GM19193 (cell line): ENCODE data around the gene PPT2.

Source experiments
- POLR2A ChIP-seq: IDR thresholded peaks from 4 replicates; pipeline ENCODE4 v1.6.1; 2011; ENCODE audit not compliant: insufficient read depth, insufficient read length; ENCODE audit errors: extremely low read depth

The PPT2 gene, protein sequence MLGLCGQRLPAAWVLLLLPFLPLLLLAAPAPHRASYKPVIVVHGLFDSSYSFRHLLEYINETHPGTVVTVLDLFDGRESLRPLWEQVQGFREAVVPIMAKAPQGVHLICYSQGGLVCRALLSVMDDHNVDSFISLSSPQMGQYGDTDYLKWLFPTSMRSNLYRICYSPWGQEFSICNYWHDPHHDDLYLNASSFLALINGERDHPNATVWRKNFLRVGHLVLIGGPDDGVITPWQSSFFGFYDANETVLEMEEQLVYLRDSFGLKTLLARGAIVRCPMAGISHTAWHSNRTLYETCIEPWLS

DNA sequence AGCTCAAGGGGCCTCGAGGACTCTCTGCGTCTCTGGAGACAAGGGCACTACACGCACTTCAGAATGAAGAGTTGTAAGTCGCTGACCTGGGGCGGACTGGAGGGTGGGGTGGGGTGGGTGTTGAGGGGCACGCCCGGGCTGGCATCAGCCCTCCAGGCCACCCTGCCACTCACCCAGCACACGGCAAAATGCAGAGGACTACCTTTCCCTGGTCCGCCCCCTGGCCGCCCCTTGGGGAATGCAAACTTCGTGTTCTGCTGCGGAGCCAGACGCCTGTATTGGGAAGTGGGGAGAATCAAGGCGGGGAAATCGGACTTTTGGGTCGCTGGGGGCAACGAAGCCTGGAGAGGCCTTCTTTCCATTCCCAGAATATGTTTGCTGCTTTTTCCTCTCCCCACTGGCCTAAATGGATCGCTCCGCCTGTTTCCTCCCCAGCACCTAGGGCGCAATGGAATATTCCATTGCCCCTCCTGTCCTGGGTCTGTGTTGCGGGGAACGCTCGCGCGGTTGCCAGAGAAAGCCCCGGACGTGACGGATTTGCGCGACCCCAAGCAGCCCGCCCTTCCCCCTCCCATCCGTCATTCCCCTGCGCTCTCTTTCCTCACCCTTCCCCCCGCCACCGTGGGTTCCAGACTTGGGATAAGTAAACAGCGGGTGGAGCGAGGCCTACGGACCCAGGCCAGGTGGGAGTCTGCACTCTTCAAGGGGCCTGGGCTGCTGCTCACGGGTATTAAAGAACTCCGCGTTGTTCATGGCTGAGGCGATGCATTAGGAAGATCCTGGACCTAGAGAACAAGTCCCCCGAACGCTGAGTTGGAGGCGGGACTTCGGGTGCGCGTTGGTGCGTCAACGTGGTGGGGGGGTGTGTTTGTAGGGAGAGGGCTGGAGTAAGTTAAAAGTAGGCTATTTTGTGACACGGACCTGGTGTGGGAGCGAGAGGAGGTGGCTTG lies at the start of gene PPT2:
PPT2 (plus strand) TSS at position 578 of the 950 bp plus-strand sequence. CDS start 454 bp downstream, outside the sequence.
- TF ChIP-seq POLR2A, result no peak

DNA sequence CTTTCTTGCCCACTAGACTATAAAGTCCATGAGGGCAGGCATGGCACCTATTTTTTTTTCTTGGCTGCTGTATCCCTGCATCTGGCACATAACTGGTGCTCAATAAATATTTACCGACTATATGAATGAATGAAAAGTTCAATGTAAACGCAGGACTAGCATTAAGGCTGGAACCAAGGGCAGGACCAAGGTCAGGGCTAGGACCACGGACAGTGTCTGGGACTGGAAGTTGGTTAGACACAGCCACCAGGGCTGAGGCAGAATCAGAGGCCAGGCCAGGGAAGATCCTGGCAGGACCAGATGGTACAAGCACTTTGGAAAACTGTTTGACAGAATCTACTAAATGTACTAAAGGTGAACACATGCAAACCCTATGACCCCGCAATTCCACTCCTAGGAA lies 48.5 kb upstream of the PPT2 start:
- no peak for TF ChIP-seq POLR2A

DNA sequence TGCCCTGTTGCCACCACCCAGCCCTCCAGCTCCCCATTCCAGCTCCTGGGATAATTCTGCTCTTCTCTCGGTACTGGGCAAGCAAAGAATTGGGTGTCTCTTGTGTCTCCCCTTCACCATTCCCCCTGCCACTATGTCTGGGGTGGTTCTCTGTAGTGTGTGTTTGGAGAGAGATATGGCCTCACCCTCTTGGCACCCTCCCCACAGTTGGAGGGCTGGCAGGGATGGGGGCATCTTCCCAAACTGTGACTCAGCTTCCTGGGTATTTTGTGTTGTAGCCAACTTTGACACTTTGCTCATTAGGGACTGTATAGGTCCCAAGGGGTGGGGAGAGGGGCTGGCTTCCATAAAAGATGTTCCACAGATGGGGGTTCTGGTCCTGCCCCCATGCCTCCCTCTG lies 46.5 kb upstream of the PPT2 start:
- no peak for TF ChIP-seq POLR2A

DNA sequence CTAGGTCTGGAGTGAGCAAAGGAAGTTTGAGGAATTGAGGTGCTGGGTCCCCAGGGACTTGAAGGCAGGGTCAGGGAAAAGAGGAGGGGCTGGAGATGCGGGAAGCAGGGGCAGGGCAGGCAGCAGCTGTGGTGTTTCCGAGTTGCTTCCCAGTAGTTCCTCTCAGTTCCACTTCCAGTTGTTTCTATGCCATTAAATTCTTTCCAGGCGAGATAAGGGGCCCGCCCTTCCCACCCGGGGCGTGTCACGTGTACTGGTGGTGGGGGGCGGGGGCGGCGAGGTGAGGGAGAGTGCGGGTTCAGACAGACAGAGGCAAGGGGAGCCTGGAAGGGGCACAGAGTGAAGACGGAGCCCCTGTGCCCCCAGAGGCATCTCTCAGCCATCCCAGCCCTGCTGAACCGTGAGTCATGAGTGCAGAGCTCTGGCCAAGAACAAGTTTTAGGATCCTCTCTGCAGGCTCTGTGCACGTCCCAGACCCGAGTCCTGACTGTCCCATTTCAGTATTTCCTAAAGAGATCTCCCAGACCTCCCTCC lies 45.8 kb upstream of the PPT2 start:
- no peak for TF ChIP-seq POLR2A

DNA sequence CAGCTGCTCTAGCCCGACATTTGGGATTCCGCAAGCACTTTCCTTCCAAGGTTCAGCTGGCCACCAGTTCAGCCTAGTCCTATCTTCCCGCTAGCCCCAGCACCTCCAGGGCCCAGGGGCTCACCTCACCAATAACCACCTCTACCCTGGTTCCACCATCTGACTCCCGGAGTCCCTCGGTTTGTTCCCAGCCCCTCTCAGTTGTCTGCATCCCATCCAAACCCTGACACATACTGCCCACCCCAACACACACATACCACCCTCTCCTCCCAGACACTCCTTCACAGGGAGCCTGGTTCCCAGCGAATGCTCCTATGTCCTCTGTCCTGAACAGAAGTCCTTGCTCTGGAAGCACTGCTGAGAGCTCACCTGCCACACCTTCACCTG lies 45.2 kb upstream of the PPT2 start:
- no peak for TF ChIP-seq POLR2A

DNA sequence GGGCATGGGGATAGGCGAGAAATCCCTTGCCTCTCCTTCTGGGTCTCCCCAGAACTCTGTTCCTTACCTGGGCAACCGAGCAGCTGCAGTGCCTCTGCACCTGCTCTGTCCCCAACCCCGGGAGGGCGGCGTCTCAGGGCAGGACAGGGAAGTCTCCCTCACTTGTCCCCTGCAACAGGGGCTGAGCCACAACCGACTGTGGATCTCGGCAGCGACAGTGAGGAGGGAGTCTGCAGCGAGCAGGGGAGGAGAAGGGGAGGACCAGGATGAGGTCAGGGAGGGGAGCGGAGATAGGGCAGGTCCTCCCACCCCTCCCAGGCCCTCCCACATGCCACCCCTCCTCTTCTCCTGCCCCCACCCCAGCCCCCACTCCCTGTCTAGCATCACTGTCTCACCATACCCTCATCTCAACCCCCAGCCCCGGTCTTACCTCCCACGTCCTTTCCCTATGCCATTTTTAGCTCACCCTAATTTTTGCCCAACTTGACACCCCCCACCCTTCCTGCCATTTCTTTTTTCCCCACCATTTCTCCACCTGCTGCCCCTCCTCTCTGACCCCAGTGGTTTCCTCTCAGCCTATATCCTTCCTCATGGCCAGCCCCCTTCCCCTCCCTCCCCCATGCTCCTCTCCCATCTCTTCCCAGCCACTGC lies 44.7 kb upstream of the PPT2 start, which contains the start of gene TNXB:
TNXB (minus strand) TSS at position 225 of the 651 bp plus-strand sequence. CDS start 11,140 bp downstream, outside the sequence.
- no peak for TF ChIP-seq POLR2A

DNA sequence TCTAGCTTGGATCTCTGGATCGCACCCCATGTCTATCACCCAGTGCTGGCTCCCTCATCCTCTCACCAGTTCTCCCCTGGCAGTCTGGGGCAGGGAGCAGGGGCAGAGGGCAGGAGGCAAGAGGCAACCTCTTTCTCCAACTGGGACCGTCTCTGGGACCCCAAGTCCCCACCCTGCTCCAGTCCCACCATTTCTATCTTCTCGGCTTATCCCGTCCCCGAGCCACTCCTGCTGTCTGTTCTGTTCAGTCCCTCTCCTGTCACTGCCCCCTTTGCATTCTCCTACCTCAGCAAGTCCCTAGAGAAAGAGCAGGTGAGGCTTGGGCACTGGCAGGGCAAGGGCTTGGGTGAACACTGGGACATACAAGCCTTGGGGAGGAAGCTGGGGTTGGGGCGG lies 44.2 kb upstream of the PPT2 start:
- no peak for TF ChIP-seq POLR2A

DNA sequence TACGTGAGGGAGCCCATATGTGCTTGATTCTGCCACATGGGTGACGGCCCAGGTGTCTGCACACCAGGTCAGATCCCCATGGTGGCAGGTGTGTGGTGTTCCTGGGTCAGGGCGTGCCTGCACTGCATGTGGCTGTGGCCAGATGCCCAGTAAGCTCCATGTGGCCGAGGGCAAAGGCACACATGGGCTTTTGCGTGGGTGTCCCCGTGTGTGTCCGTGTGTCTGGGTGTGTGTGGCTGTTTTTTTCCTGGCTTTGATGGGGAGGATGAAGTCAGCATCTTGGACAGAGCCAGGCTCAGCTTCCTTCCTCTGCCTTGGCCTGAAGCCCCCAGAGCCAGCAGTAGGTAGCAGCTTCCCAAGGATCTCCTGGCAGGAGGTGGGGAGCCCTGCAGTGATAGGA lies 43.3 kb upstream of the PPT2 start:
- peak; percentile 12 for TF ChIP-seq POLR2A

DNA sequence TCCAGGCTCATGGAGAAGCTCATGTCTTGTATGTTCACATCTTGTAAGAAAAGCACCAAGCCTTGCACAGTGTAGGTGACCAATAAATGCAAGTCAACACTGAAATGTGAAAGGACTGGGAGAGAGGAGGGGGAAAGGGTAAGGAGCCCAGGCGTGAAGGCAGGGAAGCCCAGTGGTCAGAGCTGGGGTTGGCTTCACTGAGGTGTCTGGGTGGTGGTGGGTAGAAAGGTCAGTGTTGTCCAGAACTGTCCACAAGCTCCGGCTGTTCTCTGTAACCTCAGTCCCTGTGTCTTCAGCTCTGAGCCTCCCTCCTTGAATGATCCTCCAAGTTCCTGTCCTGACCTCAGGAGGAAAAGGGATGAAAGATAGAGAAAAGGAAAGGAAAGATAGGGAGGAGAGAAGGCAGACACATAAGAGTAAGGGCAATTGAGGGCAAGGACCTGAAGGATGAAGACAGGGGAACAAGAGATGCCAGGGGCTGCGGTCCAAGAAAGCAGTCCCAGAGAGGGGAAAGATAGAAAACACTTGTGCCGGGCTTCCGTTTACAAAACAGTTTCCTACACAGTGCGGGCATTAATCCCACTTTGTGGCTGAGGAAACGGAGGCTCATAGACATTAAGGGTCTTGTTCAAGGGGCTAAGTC lies 42.4 kb upstream of the PPT2 start:
- no peak for TF ChIP-seq POLR2A

DNA sequence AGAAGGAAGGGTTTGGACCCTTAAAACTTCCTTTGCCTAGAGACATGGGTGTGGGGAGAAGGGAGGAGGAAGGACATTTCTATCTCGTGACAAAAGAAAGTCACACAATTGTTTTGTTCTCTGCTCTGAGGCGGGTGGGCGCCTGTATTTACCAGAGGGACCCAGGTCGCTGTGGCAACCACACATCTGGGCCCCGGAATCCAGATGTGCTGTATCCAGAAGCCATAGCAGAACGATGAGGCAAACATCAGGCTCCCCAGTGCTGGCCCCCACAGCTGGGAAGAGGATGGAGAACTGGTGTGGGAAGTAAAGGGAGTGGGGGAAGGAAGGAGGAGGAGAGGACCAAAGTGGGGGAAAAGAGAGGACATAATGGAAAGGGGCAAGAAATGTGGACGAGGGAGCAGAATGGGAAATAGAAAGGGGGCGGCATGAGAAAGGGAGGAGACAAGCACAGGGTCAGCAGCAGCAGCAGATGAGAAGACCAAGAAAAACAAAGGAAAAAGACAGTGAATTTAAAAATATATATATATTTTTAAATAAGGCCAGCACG lies 41.4 kb upstream of the PPT2 start:
- TF ChIP-seq POLR2A, result no peak

DNA sequence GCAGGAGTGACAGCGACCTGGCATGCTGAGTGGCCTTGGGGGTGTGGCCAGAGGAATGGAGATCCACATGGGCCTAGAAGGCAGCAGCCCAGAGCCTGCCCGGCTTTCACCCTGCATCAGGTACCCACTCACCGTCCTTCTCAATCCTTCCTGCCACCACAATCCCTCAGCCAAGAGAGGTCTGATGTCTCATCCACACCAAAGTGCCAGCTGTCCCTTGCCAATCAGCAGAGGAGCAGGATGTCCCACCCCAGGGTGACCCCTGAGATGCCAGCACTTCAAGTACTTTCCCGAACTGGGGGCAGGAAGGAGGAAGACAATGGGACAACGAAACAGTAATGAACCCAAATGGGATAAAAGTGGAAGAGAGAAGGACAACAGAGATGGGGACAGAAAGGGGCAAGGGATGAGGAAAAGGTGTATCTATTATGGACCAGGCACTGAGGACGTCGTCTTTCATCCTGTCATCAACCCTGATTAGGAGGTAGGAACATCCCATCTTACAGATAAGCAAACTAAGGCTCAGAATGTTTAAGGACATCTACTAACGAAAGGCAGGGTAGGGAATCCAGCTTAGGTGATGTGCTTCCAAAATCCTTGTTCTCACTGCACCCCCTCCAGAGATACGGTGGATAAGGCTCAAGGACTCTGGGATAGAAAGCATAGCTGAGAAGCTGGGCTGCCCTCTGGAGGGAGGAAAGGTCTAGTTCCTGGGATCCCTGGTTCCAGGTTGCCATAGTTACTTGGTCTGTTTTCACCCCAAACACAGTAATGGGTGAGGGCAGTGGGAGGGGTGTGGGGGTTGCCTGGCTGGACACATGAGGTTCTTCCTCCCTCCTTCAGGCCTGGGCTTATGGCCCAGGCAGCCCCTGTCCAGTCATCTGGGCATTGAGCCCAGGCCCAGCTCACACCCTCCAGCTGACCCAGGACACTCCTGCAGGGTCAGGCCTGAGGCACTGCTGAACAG lies 40.3 kb upstream of the PPT2 start:
- no peak for TF ChIP-seq POLR2A

DNA sequence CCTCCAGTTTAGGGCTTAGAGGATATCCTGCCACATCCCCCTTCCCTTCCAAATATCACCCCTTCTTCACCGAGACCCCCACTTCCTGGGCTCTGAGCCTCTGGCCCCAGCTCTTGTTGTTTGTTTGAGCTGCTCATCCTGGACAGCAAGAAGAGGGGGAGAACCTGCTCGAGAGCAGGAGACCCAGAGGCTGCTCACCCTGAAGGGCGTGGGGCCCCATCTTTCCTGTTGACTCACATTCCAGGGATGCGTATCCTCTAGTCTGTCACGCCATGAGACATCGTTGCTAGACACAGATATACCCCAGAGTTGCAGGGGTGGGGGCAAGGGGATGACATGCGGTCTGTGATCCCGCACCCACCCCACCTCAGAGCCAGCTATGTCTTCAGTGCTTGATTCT lies 39.1 kb upstream of the PPT2 start:
- TF ChIP-seq POLR2A, result no peak

DNA sequence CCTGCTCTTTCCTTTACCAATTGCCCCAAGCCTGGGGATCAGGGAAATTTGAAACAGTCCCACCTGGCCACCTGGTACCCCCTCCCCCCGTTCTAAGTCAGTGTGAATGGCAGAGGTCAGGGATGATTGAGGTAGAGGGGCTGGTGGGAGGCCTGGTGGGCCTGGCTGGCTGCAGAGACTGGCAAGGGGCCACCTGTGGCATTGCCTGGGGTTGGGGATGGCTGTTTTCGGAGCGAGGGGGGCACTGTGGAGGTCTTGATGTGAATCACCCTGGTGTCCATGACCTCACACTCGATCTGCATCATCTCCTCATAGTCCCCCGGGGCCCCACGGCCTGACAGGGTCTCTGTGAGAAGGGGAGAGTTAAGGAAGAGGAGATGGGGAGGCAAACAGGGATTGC lies 38.3 kb upstream of the PPT2 start:
- TF ChIP-seq POLR2A, result no peak
